Spleen (tissue), 11 donors: Measurements from ENCODE around the gene KRTAP4-5. TPM values are rescaled to one million over a fixed set of nuclear protein-coding genes. Genes with fewer than 3 reads are reported as not detected.
"Not testable (repeated sequence)": the region's sequence is repeated elsewhere in the genome, so short reads cannot be mapped to it uniquely, and the experiment has no call there.

ENCODE experiments used
- DNase-seq: peaks from one replicate; pipeline ENCODE4 v3.0.0-alpha.2; 2020
- H3K27ac ChIP-seq, 8 donors: fragments of 200-600 bp; sonication (generic) in 7 of 8; 1 replicate in 4 of 8; 2 replicates in 4 of 8; pipeline versions ENCODE4 v1.5.0 to v1.8.0; 2016 to 2021; ENCODE audit warnings: inconsistent platforms in 4 of 8, mild to moderate bottlenecking in 4 of 8, moderate library complexity in 1 of 8
- H3K27me3 ChIP-seq, 7 donors: fragments of 200-600 bp; sonication (generic) in 6 of 7; replicated peaks in 1 of 7; 1 replicate in 4 of 7; 2 replicates in 3 of 7; pipeline versions ENCODE4 v1.5.0 to v1.8.0; 2016 to 2021; ENCODE audit warnings: inconsistent platforms in 3 of 7, mild to moderate bottlenecking in 1 of 7
- H3K36me3 ChIP-seq, 6 donors: fragments of 200-600 bp; sonication (generic) in 5 of 6; 1 replicate in 4 of 6; 2 replicates in 2 of 6; pipeline versions ENCODE4 v1.5.0 to v1.8.0; 2016 to 2021; ENCODE audit warnings: inconsistent platforms in 2 of 6
- H3K4me1 ChIP-seq, 6 donors: fragments of 200-600 bp; sonication (generic) in 5 of 6; 1 replicate in 3 of 6; 2 replicates in 3 of 6; pipeline versions ENCODE4 v1.5.0 to v1.8.0; 2016 to 2021; ENCODE audit warnings: inconsistent platforms in 3 of 6
- H3K4me3 ChIP-seq, 8 donors: fragments of 200-600 bp; sonication (generic) in 7 of 8; 1 replicate in 4 of 8; 2 replicates in 4 of 8; pipeline versions ENCODE4 v1.5.0 to v1.8.0; 2016 to 2021; ENCODE audit warnings: inconsistent platforms in 4 of 8, mild to moderate bottlenecking in 4 of 8, moderate library complexity in 2 of 8
- H3K9me3 ChIP-seq, 8 donors: fragments of 200-600 bp; sonication (generic) in 7 of 8; 1 replicate in 4 of 8; 2 replicates in 4 of 8; pipeline versions ENCODE4 v1.5.0 to v1.8.0; 2016 to 2021; ENCODE audit warnings: inconsistent platforms in 4 of 8
- POLR2A ChIP-seq, 3 donors: fragments of 450-650 bp; IDR thresholded peaks; one replicate each; pipeline ENCODE4 v1.5.1; 2017; ENCODE audit warnings: antibody characterized with exemption in 3 of 3, mild to moderate bottlenecking in 1 of 3
- POLR2AphosphoS5 ChIP-seq, 3 donors: sonication (generic); formaldehyde crosslinking; IDR thresholded peaks; one replicate each; pipeline ENCODE4 v1.5.1; 2017; ENCODE audit warnings: antibody characterized with exemption in 3 of 3
- WGBS, 5 donors: extraction: QIAGEN DNeasy Blood & Tissue Kit in 3 of 5; methylation state at CpG; one replicate each; pipeline versions ENCODE4 v1.1.5 to v1.1.7; 2013 to 2018; 5-methylcytosine and 5-hydroxymethylcytosine counted together
- intact Hi-C: fragments of 100-400 bp; cut with DNase I; formaldehyde crosslinking; loops from one replicate; pipeline ENCODE4 v1.15.0; 2023; ENCODE audit warnings: low total_unique reads
- polyA plus RNA-seq, 3 donors: library from polyadenylated mRNA; stranded (reverse); fragments of 200-250 nt; gene quantifications; one replicate each; pipeline ENCODE4 v1.2.1, GENCODE V29; 2013
- total RNA-seq, 7 donors: library from RNA; depleted of rRNA in 3 of 7; stranded (reverse); fragments of >200 nt in 3 of 7; fragmentation: NEBNext Ultra II Directional in 4 of 7; extraction: Animal tissue kit (Norgen Biotek cat#: 25700) in 4 of 7; gene quantifications; one replicate each; pipeline versions ENCODE4 v1.1.0 to v1.2.1, GENCODE V29; 2016 to 2021
- TF ChIP-seq, protein P1 (sequence below), 11 experiments: fragments of 200-600 bp in 7 of 11; fragments of 450-650 bp in 4 of 11; sonication (generic) in 4 of 11; IDR thresholded peaks in 8 of 11; conservative IDR thresholded peaks in 3 of 11; 1 replicate in 7 of 11; 2 replicates in 4 of 11; pipeline versions ENCODE4 v1.4.0 to v1.8.0; 2016 to 2021; ENCODE audit warnings: antibody characterized with exemption in 11 of 11, inconsistent platforms in 4 of 11, mild to moderate bottlenecking in 1 of 11
- donor health status: healthy with polysubstance abuse.
- donor health status: DM: no; HTN: no; CAD: no; lungs with moderate emphysema.
- donor health status: DM: no; HTN: no; CAD: no.
- donor health status: Bipolar disorder and iron deficiency.
- donor health status: healthy.
- donor health status: DM: no; HTN: no; CAD: no.
- donor health status: DM: yes; HTN: yes; CAD: no.

Gene KRTAP4-5
- total and polyA plus RNA-seq, 10 donors: not detected

DNA sequence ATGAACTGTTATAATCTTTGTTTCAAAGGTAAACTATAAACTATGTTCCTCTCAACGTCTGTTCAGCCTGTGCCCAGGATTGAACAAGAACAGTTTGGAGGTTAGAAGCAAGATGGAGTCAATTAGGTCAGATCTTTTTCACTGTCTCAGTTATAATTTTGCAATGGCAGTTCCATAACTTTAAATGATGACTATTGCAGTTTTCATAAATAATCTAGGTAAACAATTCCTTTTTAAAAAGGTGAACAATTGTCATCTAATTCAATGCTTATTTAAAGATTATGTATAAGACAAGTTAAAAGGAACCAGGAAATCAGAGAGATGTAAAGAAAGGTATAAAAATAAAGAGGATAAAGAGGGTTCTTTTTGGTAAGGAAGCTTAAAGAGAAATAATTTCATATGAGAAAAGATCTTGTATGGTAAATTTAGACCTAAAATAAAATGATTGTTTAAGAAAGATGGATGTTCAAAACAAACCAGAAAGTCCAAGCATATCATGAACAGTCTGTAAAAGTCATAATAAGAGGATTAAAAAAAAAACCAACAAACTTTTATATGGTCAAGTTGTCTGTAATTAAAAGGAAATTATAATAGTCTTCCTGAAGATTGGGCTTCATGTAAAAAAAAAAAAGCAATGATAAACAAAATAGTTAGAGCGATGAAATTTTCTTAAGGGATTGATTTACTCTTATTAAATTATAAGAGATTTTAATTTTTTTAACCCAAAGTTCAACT lies 38.3 kb downstream of the KRTAP4-5 start:
- no peaks in the 10 kb centered on the region for H3K36me3 ChIP-seq
- H3K27me3 ChIP-seq: peaks cover 0 to 11% (median 0%) of the 10 kb centered on the region in 7 donors
- H3K4me3 ChIP-seq: no peak overlapping the region
- peaks cover 0 to 14% (median 4%) of the 10 kb centered on the region in 6 donors for H3K4me1 ChIP-seq
- TF ChIP-seq, protein P1, sequence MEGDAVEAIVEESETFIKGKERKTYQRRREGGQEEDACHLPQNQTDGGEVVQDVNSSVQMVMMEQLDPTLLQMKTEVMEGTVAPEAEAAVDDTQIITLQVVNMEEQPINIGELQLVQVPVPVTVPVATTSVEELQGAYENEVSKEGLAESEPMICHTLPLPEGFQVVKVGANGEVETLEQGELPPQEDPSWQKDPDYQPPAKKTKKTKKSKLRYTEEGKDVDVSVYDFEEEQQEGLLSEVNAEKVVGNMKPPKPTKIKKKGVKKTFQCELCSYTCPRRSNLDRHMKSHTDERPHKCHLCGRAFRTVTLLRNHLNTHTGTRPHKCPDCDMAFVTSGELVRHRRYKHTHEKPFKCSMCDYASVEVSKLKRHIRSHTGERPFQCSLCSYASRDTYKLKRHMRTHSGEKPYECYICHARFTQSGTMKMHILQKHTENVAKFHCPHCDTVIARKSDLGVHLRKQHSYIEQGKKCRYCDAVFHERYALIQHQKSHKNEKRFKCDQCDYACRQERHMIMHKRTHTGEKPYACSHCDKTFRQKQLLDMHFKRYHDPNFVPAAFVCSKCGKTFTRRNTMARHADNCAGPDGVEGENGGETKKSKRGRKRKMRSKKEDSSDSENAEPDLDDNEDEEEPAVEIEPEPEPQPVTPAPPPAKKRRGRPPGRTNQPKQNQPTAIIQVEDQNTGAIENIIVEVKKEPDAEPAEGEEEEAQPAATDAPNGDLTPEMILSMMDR (IDR thresholded peaks at IDR 0.05 in 8 of 11, conservative IDR thresholded peaks at IDR 0.05 in 3 of 11): no peak
- no peak for TF ChIP-seq POLR2A (IDR thresholded peaks at IDR 0.05)
- TF ChIP-seq POLR2AphosphoS5 (IDR thresholded peaks at IDR 0.05): no peak
- H3K9me3 ChIP-seq: peaks cover 0 to 27% (median 16%) of the 10 kb centered on the region in 8 donors
- intact Hi-C loops: no loop called here
- H3K27ac ChIP-seq: no peak overlapping the region
- 60 to 70% (median 61%) methylated on average over 2 of the region's 2 CpGs for WGBS, 5 donors
- no peak for DNase-seq

DNA sequence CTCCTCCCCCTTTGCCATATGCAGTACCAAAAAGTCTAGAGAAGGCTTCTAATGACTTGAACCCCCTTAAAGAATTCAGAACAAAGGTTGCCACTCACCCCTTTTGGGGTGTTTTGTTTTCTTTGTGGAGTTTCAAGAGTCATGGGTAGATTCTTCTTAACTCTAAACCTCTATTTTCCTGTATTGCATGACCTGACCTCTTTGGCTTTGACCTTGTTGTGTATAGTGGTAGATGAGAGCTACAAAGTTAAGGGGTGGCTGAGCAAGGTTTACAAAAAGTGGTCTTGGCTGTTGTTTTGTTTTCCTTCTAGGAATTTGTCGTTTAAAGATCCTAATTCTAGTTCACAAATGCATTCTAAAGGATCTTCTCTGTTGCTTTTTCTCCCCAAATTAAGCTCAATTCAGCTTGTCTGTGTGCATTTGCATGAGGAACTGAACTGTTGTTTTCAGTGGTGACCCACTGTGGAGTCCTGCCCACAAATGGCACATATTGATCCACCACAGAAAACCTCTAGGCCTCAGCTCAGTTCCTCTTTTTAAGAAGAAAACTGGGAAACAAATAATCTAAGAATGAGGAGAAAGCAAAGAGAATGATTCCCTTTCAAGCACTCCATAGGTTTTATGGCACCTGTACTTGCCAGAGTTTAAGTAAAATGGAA lies 40.8 kb downstream of the KRTAP4-5 start:
- DNase-seq, intact Hi-C loops, H3K27me3 ChIP-seq, H3K36me3 ChIP-seq: not testable (repeated sequence)
- Histone ChIP-seq H3K9me3 (peaks cover 0 to 27% (median 16%) of the 10 kb centered on the region in 8 donors), H3K4me1 (peaks cover 0 to 14% (median 2%) of the 10 kb centered on the region in 6 donors), H3K27ac (peak overlapping the region in 4 of 8 donors; percentile 23 to 61 (median 38)), H3K4me3 (peak overlapping the region in 3 of 8 donors; percentile 7 to 28 (median 24))
- WGBS, 5 donors: 0 to 34% (median 0%) methylated on average over 1 of the region's 1 CpG

DNA sequence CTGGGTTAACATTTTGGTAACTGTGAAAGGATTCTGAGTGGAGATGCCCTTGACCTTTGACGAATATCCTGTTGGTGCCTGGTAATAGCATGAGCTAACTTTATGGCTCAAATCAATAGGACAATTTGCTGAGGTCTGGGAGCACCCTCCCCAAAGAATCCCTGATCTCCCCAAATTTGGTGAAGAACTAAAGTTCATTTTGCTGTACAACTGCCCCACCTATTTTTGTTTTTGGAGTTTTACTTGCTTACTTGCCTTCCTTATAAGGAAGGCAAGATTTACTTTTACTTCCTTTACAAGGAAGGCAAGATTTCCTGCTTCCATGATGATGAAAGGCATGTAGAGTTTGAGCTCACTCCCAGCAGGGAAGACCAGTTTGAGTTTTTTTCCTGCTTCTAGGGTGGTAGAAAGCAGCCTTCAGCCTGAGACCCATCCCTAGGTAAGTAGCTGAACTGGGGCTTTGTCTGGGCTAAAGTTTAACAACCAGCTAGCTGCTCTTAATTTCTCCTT lies 41.6 kb downstream of the KRTAP4-5 start:
- H3K4me3 ChIP-seq: peak overlapping the region in 4 of 8 donors; percentile 7 to 28 (median 16)
- WGBS, 5 donors: 56 to 75% (median 65%) methylated on average over 1 of the region's 1 CpG
- H3K36me3 ChIP-seq: no peaks in the 10 kb centered on the region
- TF ChIP-seq POLR2A (IDR thresholded peaks at IDR 0.05): no peak
- TF ChIP-seq POLR2AphosphoS5 (IDR thresholded peaks at IDR 0.05): no peak
- H3K27ac ChIP-seq: peak overlapping the region in 5 of 8 donors; percentile 23 to 61 (median 35)
- peaks cover 0 to 14% (median 2%) of the 10 kb centered on the region in 6 donors for H3K4me1 ChIP-seq
- H3K9me3 ChIP-seq: peaks cover 0 to 21% (median 10%) of the 10 kb centered on the region in 8 donors
- DNase-seq: no peak
- intact Hi-C loops: no loop called here
- peaks cover 0 to 6% (median 0%) of the 10 kb centered on the region in 7 donors for H3K27me3 ChIP-seq

DNA sequence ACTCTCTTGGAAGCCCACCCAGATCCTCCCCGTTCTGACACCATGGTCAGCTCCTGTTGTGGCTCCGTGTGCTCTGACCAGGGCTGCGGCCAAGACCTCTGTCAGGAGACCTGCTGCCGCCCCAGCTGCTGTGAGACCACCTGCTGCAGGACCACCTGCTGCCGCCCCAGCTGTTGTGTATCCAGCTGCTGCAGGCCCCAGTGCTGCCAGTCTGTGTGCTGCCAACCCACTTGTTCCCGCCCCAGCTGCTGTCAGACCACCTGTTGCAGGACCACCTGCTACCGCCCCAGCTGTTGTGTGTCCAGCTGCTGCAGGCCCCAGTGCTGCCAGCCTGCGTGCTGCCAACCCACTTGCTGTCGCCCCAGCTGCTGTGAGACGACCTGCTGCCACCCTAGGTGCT lies 44.3 kb downstream of the KRTAP4-5 start, which contains the start of gene KRTAP4-9:
TSS of gene KRTAP4-9 (plus strand) at position 43 of the 400 bp plus-strand sequence. CDS start at position 43, 0 bp downstream.
- H3K27me3 ChIP-seq, H3K4me3 ChIP-seq, H3K9me3 ChIP-seq, H3K36me3 ChIP-seq, H3K27ac ChIP-seq, intact Hi-C loops, DNase-seq: not testable (repeated sequence)
- H3K4me1 ChIP-seq: peaks cover 0 to 14% (median 3%) of the 10 kb centered on the region in 6 donors
- 45 to 90% (median 78%) methylated on average over 4 to 10 of the region's 10 CpGs for WGBS, 5 donors

DNA sequence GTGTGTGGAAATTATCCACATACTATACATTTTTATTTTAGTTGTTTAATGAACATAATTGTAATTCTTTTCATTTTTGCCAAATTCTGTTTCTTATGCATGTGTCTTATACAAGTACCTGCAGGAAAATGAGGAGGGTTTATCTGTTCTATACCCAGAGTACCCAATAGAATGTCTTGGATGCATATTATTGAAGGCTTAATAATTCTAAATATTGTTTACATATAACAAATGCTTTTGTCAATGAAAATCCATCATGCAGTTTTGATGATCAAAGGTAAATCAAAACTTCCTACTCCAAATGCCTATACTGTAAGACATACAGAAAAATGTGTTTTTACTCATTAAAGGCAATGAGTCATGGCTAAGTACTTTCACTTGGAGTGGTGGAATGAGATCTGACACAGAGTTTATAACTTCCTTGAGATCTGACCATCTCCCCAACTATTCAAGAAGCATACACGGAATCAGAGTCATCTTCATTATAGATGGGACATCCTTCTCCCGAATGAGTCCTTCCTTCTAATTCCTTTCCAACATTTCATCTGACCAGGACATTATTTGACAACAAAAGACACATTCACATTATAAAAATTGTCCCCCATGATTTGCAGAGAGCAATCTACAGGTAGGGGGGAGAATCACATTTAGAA lies 45.1 kb downstream of the KRTAP4-5 start:
- H3K36me3 ChIP-seq, H3K4me3 ChIP-seq, H3K27ac ChIP-seq, DNase-seq, H3K9me3 ChIP-seq, intact Hi-C loops, H3K27me3 ChIP-seq: not testable (repeated sequence)
- WGBS, 5 donors: 72 to 85% (median 76%) methylated on average over 2 of the region's 2 CpGs
- H3K4me1 ChIP-seq: peaks cover 0 to 14% (median 6%) of the 10 kb centered on the region in 6 donors
